HepG2 (cell line): Measurements from ENCODE around the gene C18orf63. TPM values are rescaled to one million over a fixed set of nuclear protein-coding genes. Genes with fewer than 3 reads are reported as not detected.
A peak's percentile ranks its signal among the peaks of the same experiment; 100 is the strongest.

Experiments
- ATAC-seq: fragments of 200-7000 bp; cut with Tn5 transposase; 3 replicates; pipeline ENCODE4 v1.9.1; 2020; ENCODE audit warnings: mild to moderate bottlenecking, moderate library complexity
- BruUV-seq: library from RNA; stranded (reverse); fragments of 400-500 nt; replicated peaks from 2 replicates; lab custom pipeline; 2021; lab: Mats Ljungman, UMichigan
- CTCF ChIA-PET: fragments of 300-600 bp; formaldehyde crosslinking; extraction: SDS; loops from one replicate; lab custom pipeline; 2021; ENCODE audit warnings: low total read pairs, inconsistent platforms, low intra/inter-chr PET ratio; lab: Yijun Ruan, JAX
- POLR2A ChIA-PET: fragments of 350-600 bp; sonication (Branson Sonifier 250); formaldehyde crosslinking; loops from one replicate; lab custom pipeline; 2020; ENCODE audit warnings: antibody characterized with exemption, inconsistent platforms; lab: Yijun Ruan, JAX
- DNase-seq: peaks from one replicate; pipeline ENCODE4 v3.0.0-alpha.2; 2015; ENCODE audit warnings: low spot score
- FAIRE-seq: peaks from 3 replicates; lab custom pipeline; 2011; peaks lifted over from hg19 to GRCh38; lab: Jason Lieb, UNC
- H2AFZ ChIP-seq: one replicate; pipeline ENCODE4 v1.6.1; 2011; ENCODE audit warnings: low read length, inconsistent platforms
- H3K27ac ChIP-seq: fragments of 300-600 bp; 3 replicates; pipeline ENCODE4 v1.8.0; 2011; ENCODE audit warnings: mixed run types, mild to moderate bottlenecking, mixed read lengths, low read length, inconsistent platforms; ENCODE audit not compliant: insufficient read depth; ENCODE audit errors: extremely low read length
- H3K27me3 ChIP-seq, 2 experiments: fragments of 200-600 bp in 1 of 2; 2 replicates in 1 of 2; 3 replicates in 1 of 2; pipeline versions ENCODE4 v1.6.0 to v1.8.0; 2011; ENCODE audit warnings: low read length in 2 of 2, mild to moderate bottlenecking in 2 of 2, moderate library complexity in 2 of 2, inconsistent platforms in 1 of 2; ENCODE audit not compliant: insufficient read depth in 2 of 2, control insufficient read depth in 1 of 2
- H3K36me3 ChIP-seq, 2 experiments: fragments of 200-600 bp in 1 of 2; replicated peaks in 1 of 2; 2 replicates in 1 of 2; 3 replicates in 1 of 2; pipeline versions ENCODE4 v1.5.1 to v1.8.0; 2011; ENCODE audit warnings: low read length in 2 of 2, inconsistent platforms in 1 of 2; ENCODE audit not compliant: insufficient read depth in 2 of 2, control insufficient read depth in 1 of 2
- H3K4me1 ChIP-seq: 2 replicates; pipeline ENCODE4 v1.5.1; 2012; ENCODE audit warnings: low read length, inconsistent platforms; ENCODE audit not compliant: insufficient read depth
- H3K4me2 ChIP-seq: 2 replicates; pipeline ENCODE4 v1.6.0; 2011; ENCODE audit warnings: low read depth, low read length, inconsistent platforms
- H3K4me3 ChIP-seq, 3 experiments: fragments of 200-600 bp in 1 of 3; sonication (generic), shearing (Covaris generic) in 1 of 3; replicated peaks in 1 of 3; 2 replicates each; pipeline ENCODE4 v1.5.1; 2011 to 2016; ENCODE audit warnings: low read length in 3 of 3, inconsistent platforms in 2 of 3, low read depth in 2 of 3, mild to moderate bottlenecking in 2 of 3, control low read depth in 1 of 3, mixed read lengths in 1 of 3; ENCODE audit not compliant: insufficient read depth in 1 of 3
- H3K79me2 ChIP-seq: one replicate; pipeline ENCODE4 v1.6.1; 2011; ENCODE audit warnings: low read length, inconsistent platforms; ENCODE audit not compliant: insufficient read depth
- H3K9ac ChIP-seq: 2 replicates; pipeline ENCODE4 v1.6.0; 2011; ENCODE audit warnings: mild to moderate bottlenecking, low read depth, low read length, inconsistent platforms; ENCODE audit not compliant: insufficient read depth
- H3K9me3 ChIP-seq: 2 replicates; pipeline ENCODE4 v1.5.1; 2012; ENCODE audit warnings: mild to moderate bottlenecking, low read length
- H4K20me1 ChIP-seq: 2 replicates; pipeline ENCODE4 v1.6.0; 2011; ENCODE audit warnings: inconsistent platforms, mild to moderate bottlenecking, low read length, moderate library complexity; ENCODE audit not compliant: insufficient read depth
- CCAR2 ChIP-seq: fragments of 200-400 bp; formaldehyde crosslinking; optimal IDR thresholded peaks from 2 replicates; pipeline ENCODE3; 2018; ENCODE audit warnings: low read depth, mild to moderate bottlenecking, low read length, moderate library complexity
- ELF3 ChIP-seq: IDR thresholded peaks from 2 replicates; pipeline ENCODE4 v1.6.1; 2016; ENCODE audit warnings: missing genetic modification reagents, missing compliant biosample characterization
- ESRRA ChIP-seq: sonication (generic); formaldehyde crosslinking; IDR thresholded peaks from 2 replicates; pipeline ENCODE4 v1.5.1; 2020; ENCODE audit warnings: mild to moderate bottlenecking, low read depth, missing genetic modification reagents
- SP2 ChIP-seq: sonication (generic); formaldehyde crosslinking; IDR thresholded peaks from 2 replicates; pipeline ENCODE4 v1.5.1; 2020; ENCODE audit warnings: mild to moderate bottlenecking, missing genetic modification reagents
- ZNF784 ChIP-seq: sonication (generic); formaldehyde crosslinking; IDR thresholded peaks from 2 replicates; pipeline ENCODE4 v1.5.1; 2020; ENCODE audit warnings: missing genetic modification reagents, mild to moderate bottlenecking, borderline replicate concordance
- WGBS: methylation state at CpG from one replicate; pipeline ENCODE4 v1.1.6; 2017; ENCODE audit warnings: low lambda C conversion rate; 5-methylcytosine and 5-hydroxymethylcytosine counted together
- in situ Hi-C: cut with HindIII; loops from 2 replicates; pipeline ENCODE4 v1.10.0; 2017; ENCODE audit warnings: low pct_unique_long_range_greater_than_20kb; ENCODE audit not compliant: extremely low pct_ligation_motif_present
- intact Hi-C: fragments of 100-400 bp; cut with micrococcal nuclease; formaldehyde crosslinking; loops from one replicate; pipeline ENCODE4 v1.10.0; 2022; ENCODE audit not compliant: unreplicated experiment
- polyA plus RNA-seq, 8 experiments: library from polyadenylated mRNA; depleted of rRNA in 3 of 8; stranded (reverse) in 7 of 8; unstranded in 1 of 8; fragments of >200 nt; fragmentation: Illumina TruSeq in 4 of 8; extraction: Trizol in 4 of 8; gene quantifications; 2 replicates each; pipeline versions ENCODE4 v1.2.1 to v1.2.3, GENCODE V29; 2011 to 2016; ENCODE audit warnings: low read depth in 4 of 8, missing spikeins in 1 of 8, mixed read lengths in 1 of 8; ENCODE audit not compliant: insufficient read depth in 1 of 8
- total RNA-seq, 5 experiments: library from RNA; depleted of rRNA; stranded (reverse); fragments of >200 nt; fragmentation: Illumina TruSeq; extraction: Trizol; gene quantifications; 2 replicates each; pipeline ENCODE4 v1.2.3, GENCODE V29; 2016; ENCODE audit warnings: low read depth in 1 of 5
- TF ChIP-seq, protein P1 (sequence below): sonication (generic); formaldehyde crosslinking; IDR thresholded peaks from 2 replicates; pipeline ENCODE4 v1.4.0; 2020; ENCODE audit warnings: mild to moderate bottlenecking, missing genetic modification reagents
- TF ChIP-seq, protein P2 (sequence below): sonication (generic); formaldehyde crosslinking; IDR thresholded peaks from 2 replicates; pipeline ENCODE4 v1.5.1; 2020; ENCODE audit warnings: mild to moderate bottlenecking, missing genetic modification reagents, moderate library complexity
- TF ChIP-seq, protein P3 (sequence below), 2 experiments: sonication (generic) in 1 of 2; formaldehyde crosslinking in 1 of 2; IDR thresholded peaks; 2 replicates each; pipeline versions ENCODE4 v1.6.1 to v1.9.0; 2014 to 2022; ENCODE audit warnings: antibody characterized with exemption in 1 of 2, borderline replicate concordance in 1 of 2, inconsistent platforms in 1 of 2, low read depth in 1 of 2, missing genetic modification reagents in 1 of 2

The C18orf63 gene
- total and polyA plus RNA-seq, 2 of the 13 experiments (the other 11 are each of a cell fraction or from before 2014, with no cell fraction given) = 0.01 TPM; not detected in 1

DNA sequence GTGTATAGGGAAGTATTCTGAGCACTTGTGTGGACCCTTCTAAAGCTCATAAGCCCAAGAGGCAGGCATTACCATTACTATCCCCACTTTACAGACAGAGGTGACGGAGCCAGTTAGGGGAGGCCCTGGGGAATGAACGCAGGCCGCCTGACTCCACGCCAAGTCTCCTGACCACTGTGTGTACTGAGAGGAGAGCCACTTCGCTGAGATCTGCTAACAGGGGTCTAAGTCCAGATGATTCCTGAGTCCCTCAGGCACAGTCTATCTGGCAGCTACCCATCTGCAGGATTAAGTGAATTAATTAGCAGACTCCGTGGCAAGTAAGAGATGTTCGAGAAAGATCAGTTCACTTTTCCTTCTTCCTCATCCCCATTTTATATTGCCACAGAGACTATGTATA is 37.6 kb upstream of the C18orf63 start (continued):
- TF ChIP-seq, protein P1, sequence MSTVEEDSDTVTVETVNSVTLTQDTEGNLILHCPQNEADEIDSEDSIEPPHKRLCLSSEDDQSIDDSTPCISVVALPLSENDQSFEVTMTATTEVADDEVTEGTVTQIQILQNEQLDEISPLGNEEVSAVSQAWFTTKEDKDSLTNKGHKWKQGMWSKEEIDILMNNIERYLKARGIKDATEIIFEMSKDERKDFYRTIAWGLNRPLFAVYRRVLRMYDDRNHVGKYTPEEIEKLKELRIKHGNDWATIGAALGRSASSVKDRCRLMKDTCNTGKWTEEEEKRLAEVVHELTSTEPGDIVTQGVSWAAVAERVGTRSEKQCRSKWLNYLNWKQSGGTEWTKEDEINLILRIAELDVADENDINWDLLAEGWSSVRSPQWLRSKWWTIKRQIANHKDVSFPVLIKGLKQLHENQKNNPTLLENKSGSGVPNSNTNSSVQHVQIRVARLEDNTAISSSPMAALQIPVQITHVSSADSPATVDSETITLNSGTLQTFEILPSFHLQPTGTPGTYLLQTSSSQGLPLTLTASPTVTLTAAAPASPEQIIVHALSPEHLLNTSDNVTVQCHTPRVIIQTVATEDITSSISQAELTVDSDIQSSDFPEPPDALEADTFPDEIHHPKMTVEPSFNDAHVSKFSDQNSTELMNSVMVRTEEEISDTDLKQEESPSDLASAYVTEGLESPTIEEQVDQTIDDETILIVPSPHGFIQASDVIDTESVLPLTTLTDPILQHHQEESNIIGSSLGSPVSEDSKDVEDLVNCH = no peak
- no peak for TF ChIP-seq ZNF784 (CRISPR knock-in tag)
- 0 out of 2 replicates have a peak, but pooled peaks have one; percentile 13 for TF ChIP-seq ELF3 (CRISPR knock-in tag)

GRCh38 chr18:74278983-74279382 is 36.7 kb upstream of the C18orf63 start:
- no peaks in the 10 kb centered on the region for H3K27me3 ChIP-seq
- CTCF ChIA-PET = no interaction called here
- H3K9ac ChIP-seq = no peak overlapping the region
- no peak for FAIRE-seq
- no peak overlapping the region for H3K4me3 ChIP-seq
- no TSS peak for BruUV-seq
- H3K36me3 ChIP-seq = peaks cover 0 to 7% of the 10 kb centered on the region in 2 experiments; a peak in 1 of 5 replicates
- intact Hi-C loops = loop anchor here (1.0 kb wide), 1 partner anchor 13 kb away; no protein-coding TSS in a partner anchor
- POLR2A ChIA-PET = no interaction called here
- H3K4me1 ChIP-seq = peaks cover 84% of the 10 kb centered on the region
- peaks cover 5% of the 10 kb centered on the region; the same call in 1 of the 2 replicates for H4K20me1 ChIP-seq
- 94% methylated on average over 7 of the region's 7 CpGs for WGBS
- no peak overlapping the region for H3K27ac ChIP-seq
- DNase-seq = no peak
- no peaks in the 10 kb centered on the region for H3K9me3 ChIP-seq
- peaks cover 98% of the 10 kb centered on the region for H3K79me2 ChIP-seq
- no peak overlapping the region for H3K4me2 ChIP-seq
- H2AFZ ChIP-seq = no peak overlapping the region
- no peak for ATAC-seq
- in situ Hi-C loops = loop anchor here (25.0 kb wide), 1 partner anchor 933 kb away; the partner anchor contains the start of genes PTGR3 and TSHZ1
- TF ChIP-seq CCAR2 (no peak), ESRRA (CRISPR knock-in tag) (no peak), SP2 (CRISPR knock-in tag) (no peak)
- TF ChIP-seq, protein P2, sequence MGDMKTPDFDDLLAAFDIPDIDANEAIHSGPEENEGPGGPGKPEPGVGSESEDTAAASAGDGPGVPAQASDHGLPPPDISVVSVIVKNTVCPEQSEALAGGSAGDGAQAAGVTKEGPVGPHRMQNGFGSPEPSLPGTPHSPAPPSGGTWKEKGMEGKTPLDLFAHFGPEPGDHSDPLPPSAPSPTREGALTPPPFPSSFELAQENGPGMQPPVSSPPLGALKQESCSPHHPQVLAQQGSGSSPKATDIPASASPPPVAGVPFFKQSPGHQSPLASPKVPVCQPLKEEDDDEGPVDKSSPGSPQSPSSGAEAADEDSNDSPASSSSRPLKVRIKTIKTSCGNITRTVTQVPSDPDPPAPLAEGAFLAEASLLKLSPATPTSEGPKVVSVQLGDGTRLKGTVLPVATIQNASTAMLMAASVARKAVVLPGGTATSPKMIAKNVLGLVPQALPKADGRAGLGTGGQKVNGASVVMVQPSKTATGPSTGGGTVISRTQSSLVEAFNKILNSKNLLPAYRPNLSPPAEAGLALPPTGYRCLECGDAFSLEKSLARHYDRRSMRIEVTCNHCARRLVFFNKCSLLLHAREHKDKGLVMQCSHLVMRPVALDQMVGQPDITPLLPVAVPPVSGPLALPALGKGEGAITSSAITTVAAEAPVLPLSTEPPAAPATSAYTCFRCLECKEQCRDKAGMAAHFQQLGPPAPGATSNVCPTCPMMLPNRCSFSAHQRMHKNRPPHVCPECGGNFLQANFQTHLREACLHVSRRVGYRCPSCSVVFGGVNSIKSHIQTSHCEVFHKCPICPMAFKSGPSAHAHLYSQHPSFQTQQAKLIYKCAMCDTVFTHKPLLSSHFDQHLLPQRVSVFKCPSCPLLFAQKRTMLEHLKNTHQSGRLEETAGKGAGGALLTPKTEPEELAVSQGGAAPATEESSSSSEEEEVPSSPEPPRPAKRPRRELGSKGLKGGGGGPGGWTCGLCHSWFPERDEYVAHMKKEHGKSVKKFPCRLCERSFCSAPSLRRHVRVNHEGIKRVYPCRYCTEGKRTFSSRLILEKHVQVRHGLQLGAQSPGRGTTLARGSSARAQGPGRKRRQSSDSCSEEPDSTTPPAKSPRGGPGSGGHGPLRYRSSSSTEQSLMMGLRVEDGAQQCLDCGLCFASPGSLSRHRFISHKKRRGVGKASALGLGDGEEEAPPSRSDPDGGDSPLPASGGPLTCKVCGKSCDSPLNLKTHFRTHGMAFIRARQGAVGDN (CRISPR knock-in tag) = 0 out of 2 replicates have a peak, but pooled peaks have one; percentile 17
- TF ChIP-seq, protein P3, sequence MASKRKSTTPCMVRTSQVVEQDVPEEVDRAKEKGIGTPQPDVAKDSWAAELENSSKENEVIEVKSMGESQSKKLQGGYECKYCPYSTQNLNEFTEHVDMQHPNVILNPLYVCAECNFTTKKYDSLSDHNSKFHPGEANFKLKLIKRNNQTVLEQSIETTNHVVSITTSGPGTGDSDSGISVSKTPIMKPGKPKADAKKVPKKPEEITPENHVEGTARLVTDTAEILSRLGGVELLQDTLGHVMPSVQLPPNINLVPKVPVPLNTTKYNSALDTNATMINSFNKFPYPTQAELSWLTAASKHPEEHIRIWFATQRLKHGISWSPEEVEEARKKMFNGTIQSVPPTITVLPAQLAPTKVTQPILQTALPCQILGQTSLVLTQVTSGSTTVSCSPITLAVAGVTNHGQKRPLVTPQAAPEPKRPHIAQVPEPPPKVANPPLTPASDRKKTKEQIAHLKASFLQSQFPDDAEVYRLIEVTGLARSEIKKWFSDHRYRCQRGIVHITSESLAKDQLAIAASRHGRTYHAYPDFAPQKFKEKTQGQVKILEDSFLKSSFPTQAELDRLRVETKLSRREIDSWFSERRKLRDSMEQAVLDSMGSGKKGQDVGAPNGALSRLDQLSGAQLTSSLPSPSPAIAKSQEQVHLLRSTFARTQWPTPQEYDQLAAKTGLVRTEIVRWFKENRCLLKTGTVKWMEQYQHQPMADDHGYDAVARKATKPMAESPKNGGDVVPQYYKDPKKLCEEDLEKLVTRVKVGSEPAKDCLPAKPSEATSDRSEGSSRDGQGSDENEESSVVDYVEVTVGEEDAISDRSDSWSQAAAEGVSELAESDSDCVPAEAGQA (IDR thresholded peaks at IDR 0.05; ENCODE audit: low read depth) = no peak
- TF ChIP-seq, protein P3 (CRISPR knock-in tag; IDR thresholded peaks at IDR 0.05; ENCODE audit: borderline replicate concordance) = no peak
